H1 (cell line): ENCODE measurements around the gene GDAP1L1. TPM values are rescaled to one million over a fixed set of nuclear protein-coding genes. Genes with fewer than 3 reads are reported as not detected.
A peak's percentile ranks its signal among the peaks of the same experiment; 100 is the strongest.

Experiments used
- CTCF ChIA-PET: fragments of 300-600 bp; sonication (Branson Sonifier 250); formaldehyde crosslinking; loops from one replicate; lab custom pipeline; 2021; ENCODE audit not compliant: partially characterized antibody; lab: Charles Lee
- POLR2A ChIA-PET: fragments of 300-600 bp; sonication (Branson Sonifier 250); formaldehyde crosslinking; loops from one replicate; lab custom pipeline; 2021; ENCODE audit warnings: inconsistent platforms; ENCODE audit not compliant: partially characterized antibody; lab: Charles Lee
- DNase-seq, 2 experiments: peaks; one replicate each; pipeline versions ENCODE4 v3.0.0 to v3.0.0-alpha.2; 2010 to 2022; ENCODE audit warnings: low spot score in 2 of 2, low read depth in 1 of 2, mixed read lengths in 1 of 2
- FAIRE-seq: peaks from 2 replicates; lab custom pipeline; 2011; peaks lifted over from hg19 to GRCh38; lab: Jason Lieb, UNC
- H2AFZ ChIP-seq: 2 replicates; pipeline ENCODE4 v1.8.1; 2012; ENCODE audit warnings: low read length, inconsistent platforms
- H2AK5ac ChIP-seq: 2 replicates; pipeline ENCODE4 v1.6.1; 2013; ENCODE audit warnings: low read depth, low read length
- H2BK120ac ChIP-seq: replicated peaks from 2 replicates; pipeline ENCODE3; 2013; ENCODE audit warnings: low read depth, low read length, inconsistent platforms
- H2BK12ac ChIP-seq: 2 replicates; pipeline ENCODE4 v1.6.1; 2013; ENCODE audit warnings: low read depth, low read length
- H2BK15ac ChIP-seq: 2 replicates; pipeline ENCODE4 v1.6.1; 2013; ENCODE audit warnings: low read length
- H2BK20ac ChIP-seq: 2 replicates; pipeline ENCODE4 v1.6.1; 2013; ENCODE audit warnings: low read length
- H2BK5ac ChIP-seq: 2 replicates; pipeline ENCODE4 v1.6.1; 2013; ENCODE audit warnings: low read depth, low read length
- H3K14ac ChIP-seq: 2 replicates; pipeline ENCODE4 v1.6.1; 2013; ENCODE audit warnings: inconsistent platforms; ENCODE audit not compliant: insufficient read length
- H3K18ac ChIP-seq: 2 replicates; pipeline ENCODE4 v1.6.1; 2013; ENCODE audit warnings: low read length; ENCODE audit errors: extremely low read depth
- H3K23ac ChIP-seq: 2 replicates; pipeline ENCODE4 v1.6.1; 2013; ENCODE audit warnings: inconsistent platforms; ENCODE audit not compliant: insufficient read length
- H3K23me2 ChIP-seq: 2 replicates; pipeline ENCODE4 v1.6.1; 2013; ENCODE audit warnings: low read depth, low read length
- H3K27ac ChIP-seq: 2 replicates; pipeline ENCODE4 v1.6.1; 2011; ENCODE audit warnings: low read depth, low read length, inconsistent platforms
- H3K27me3 ChIP-seq, 4 experiments: replicated peaks in 1 of 4; 1 replicate in 1 of 4; 2 replicates in 3 of 4; pipeline versions ENCODE4 v1.6.1 to v1.8.1; 2011 to 2013; ENCODE audit warnings: low read length in 3 of 4, mild to moderate bottlenecking in 3 of 4, inconsistent platforms in 2 of 4, mixed read lengths in 2 of 4, moderate library complexity in 1 of 4; ENCODE audit not compliant: control insufficient read depth in 3 of 4, insufficient read depth in 3 of 4; ENCODE audit errors: extremely low read depth in 1 of 4
- H3K36me3 ChIP-seq, 4 experiments: 2 replicates each; pipeline versions ENCODE4 v1.6.1 to v1.8.1; 2011 to 2013; ENCODE audit warnings: mild to moderate bottlenecking in 4 of 4, low read length in 3 of 4, moderate library complexity in 2 of 4, control low read depth in 1 of 4, inconsistent platforms in 1 of 4; ENCODE audit not compliant: insufficient read depth in 4 of 4, control insufficient read depth in 2 of 4
- H3K4ac ChIP-seq: replicated peaks from 2 replicates; pipeline ENCODE3; 2013; ENCODE audit warnings: low read length, low read depth, mixed read lengths, inconsistent platforms; ENCODE audit not compliant: insufficient read length
- H3K4me1 ChIP-seq, 4 experiments: replicated peaks in 1 of 4; 1 replicate in 1 of 4; 2 replicates in 3 of 4; pipeline versions ENCODE4 v1.6.1 to v1.8.1; 2011 to 2013; ENCODE audit warnings: low read length in 3 of 4, inconsistent platforms in 2 of 4, mixed read lengths in 1 of 4; ENCODE audit not compliant: insufficient read depth in 4 of 4, control insufficient read depth in 3 of 4
- H3K4me2 ChIP-seq, 2 experiments: 2 replicates each; pipeline versions ENCODE4 v1.6.1 to v1.8.1; 2011 to 2013; ENCODE audit warnings: low read depth in 2 of 2, low read length in 2 of 2, control low read depth in 1 of 2, inconsistent platforms in 1 of 2, mild to moderate bottlenecking in 1 of 2; ENCODE audit not compliant: insufficient read depth in 1 of 2
- H3K4me3 ChIP-seq, 4 experiments: fragments of 200-600, 300-600 bp in 1 of 4; sonication (generic), shearing (Covaris generic), sonication (Bioruptor Twin) in 1 of 4; 2 replicates each; pipeline versions ENCODE4 v1.5.1 to v1.8.1; 2011 to 2016; ENCODE audit warnings: low read length in 4 of 4, low read depth in 3 of 4, control low read depth in 2 of 4, inconsistent platforms in 2 of 4, mild to moderate bottlenecking in 2 of 4, mixed read lengths in 1 of 4, moderate library complexity in 1 of 4; ENCODE audit not compliant: insufficient read depth in 2 of 4; ENCODE audit errors: extremely low read depth in 1 of 4
- H3K56ac ChIP-seq: replicated peaks from 2 replicates; pipeline ENCODE3; 2013; ENCODE audit warnings: low read depth, mild to moderate bottlenecking, mixed read lengths, low read length, inconsistent platforms; ENCODE audit not compliant: insufficient read length
- H3K79me1 ChIP-seq: 2 replicates; pipeline ENCODE4 v1.6.1; 2013; ENCODE audit warnings: low read depth, low read length, control low read depth
- H3K79me2 ChIP-seq, 2 experiments: 2 replicates each; pipeline versions ENCODE4 v1.6.1 to v1.8.1; 2012 to 2013; ENCODE audit warnings: low read length in 2 of 2, mild to moderate bottlenecking in 2 of 2, inconsistent platforms in 1 of 2; ENCODE audit not compliant: insufficient read depth in 2 of 2, control insufficient read depth in 1 of 2
- H3K9ac ChIP-seq, 4 experiments: replicated peaks in 1 of 4; 1 replicate in 1 of 4; 2 replicates in 3 of 4; pipeline versions ENCODE4 v1.6.1 to v1.8.1; 2011 to 2013; ENCODE audit warnings: low read depth in 3 of 4, low read length in 3 of 4, control low read depth in 2 of 4, mild to moderate bottlenecking in 2 of 4, moderate library complexity in 2 of 4, inconsistent platforms in 1 of 4; ENCODE audit errors: extremely low read depth in 1 of 4
- H3K9me3 ChIP-seq, 2 experiments: 2 replicates each; pipeline versions ENCODE4 v1.6.1 to v1.8.1; 2012 to 2013; ENCODE audit warnings: mild to moderate bottlenecking in 2 of 2, moderate library complexity in 2 of 2, control low read depth in 1 of 2, inconsistent platforms in 1 of 2, low read depth in 1 of 2, low read length in 1 of 2, mixed read lengths in 1 of 2; ENCODE audit not compliant: insufficient read depth in 2 of 2
- H4K20me1 ChIP-seq, 2 experiments: replicated peaks in 1 of 2; 2 replicates each; pipeline versions ENCODE3 to v1.8.1; 2011 to 2013; ENCODE audit warnings: inconsistent platforms in 2 of 2, low read length in 2 of 2, mild to moderate bottlenecking in 1 of 2; ENCODE audit not compliant: insufficient read depth in 2 of 2, control insufficient read depth in 1 of 2
- H4K5ac ChIP-seq: 2 replicates; pipeline ENCODE4 v1.6.1; 2013; ENCODE audit warnings: low read length, low read depth, mixed read lengths, inconsistent platforms; ENCODE audit not compliant: insufficient read length
- H4K8ac ChIP-seq: 2 replicates; pipeline ENCODE4 v1.8.0; 2013; ENCODE audit warnings: mild to moderate bottlenecking, moderate library complexity, low read length, inconsistent platforms; ENCODE audit not compliant: insufficient read depth; ENCODE audit errors: extremely low read depth
- H4K91ac ChIP-seq: replicated peaks from 2 replicates; pipeline ENCODE3; 2013; ENCODE audit warnings: low read length, mixed read lengths, inconsistent platforms; ENCODE audit not compliant: insufficient read length
- BRCA1 ChIP-seq: IDR thresholded peaks from 2 replicates; pipeline ENCODE4 v1.6.1; 2012; ENCODE audit warnings: low read depth, low read length, improper control_type of control experiment
- CTCF ChIP-seq, 3 experiments: IDR thresholded peaks; 1 replicate in 2 of 3; 2 replicates in 1 of 3; pipeline versions ENCODE4 v1.5.1 to v1.6.1; 2011; ENCODE audit warnings: low read length in 3 of 3, mild to moderate bottlenecking in 3 of 3, inconsistent platforms in 2 of 3, low read depth in 1 of 3, moderate library complexity in 1 of 3; ENCODE audit not compliant: insufficient read depth in 1 of 3; ENCODE audit errors: control extremely low read depth in 1 of 3
- RAD21 ChIP-seq, 2 experiments: IDR thresholded peaks in 1 of 2; conservative IDR thresholded peaks in 1 of 2; 2 replicates each; pipeline ENCODE4 v1.6.1; 2011; ENCODE audit warnings: low read depth in 2 of 2, low read length in 2 of 2, improper control_type of control experiment in 1 of 2, inconsistent platforms in 1 of 2, mild to moderate bottlenecking in 1 of 2, moderate library complexity in 1 of 2
- SIN3A ChIP-seq, 2 experiments: IDR thresholded peaks in 1 of 2; conservative IDR thresholded peaks in 1 of 2; 2 replicates each; pipeline ENCODE4 v1.6.1; 2011 to 2012; ENCODE audit warnings: low read length in 2 of 2, improper control_type of control experiment in 1 of 2, low read depth in 1 of 2, mild to moderate bottlenecking in 1 of 2
- SIRT6 ChIP-seq: IDR thresholded peaks from one replicate; pipeline ENCODE4 v1.7.1; 2012; ENCODE audit warnings: low read length, inconsistent platforms
- SP1 ChIP-seq: IDR thresholded peaks from 2 replicates; pipeline ENCODE4 v1.6.1; 2011; ENCODE audit warnings: low read depth, low read length
- whole genome bisulfite sequencing, 2 experiments: shearing (Covaris generic) in 1 of 2; methylation state at CpG; one replicate each; pipeline versions ENCODE4 v1.1.6 to v1.1.7; 2013 to 2015; ENCODE audit warnings: low lambda C conversion rate in 2 of 2, mixed read lengths in 2 of 2, inconsistent platforms in 1 of 2, low coverage in 1 of 2, missing lambda C conversion rate in 1 of 2; ENCODE audit not compliant: insufficient replicate concordance in 2 of 2, insufficient coverage in 1 of 2, insufficient read length in 1 of 2; ENCODE audit errors: extremely low coverage in 1 of 2, missing lambda C conversion rate in 1 of 2; 5-methylcytosine and 5-hydroxymethylcytosine counted together
- polyA plus RNA-seq, 7 experiments: library from polyadenylated mRNA; depleted of rRNA in 3 of 7; stranded (reverse) in 5 of 7; unstranded in 2 of 7; fragments of >200 nt in 5 of 7; fragments of 200-250 nt in 2 of 7; gene quantifications; 1 replicate in 5 of 7; 2 replicates in 1 of 7; 4 replicates in 1 of 7; pipeline versions ENCODE4 v1.2.1 to v1.2.3, GENCODE V29; 2011 to 2013; ENCODE audit warnings: missing spikeins in 2 of 7, mixed read lengths in 2 of 7
- total RNA-seq: library from RNA; stranded (reverse); fragmentation: NEBNext Ultra II Directional; extraction: Animal tissue kit (Norgen Biotek cat#: 25700); gene quantifications from 2 replicates; pipeline ENCODE4 v1.2.1, GENCODE V29; 2021

Gene GDAP1L1
- total and polyA plus RNA-seq, 2 of the 8 experiments (the other 6 are each of a cell fraction or from before 2014, with no cell fraction given): 8.5 to 63.1 TPM

GRCh38 chr20:44217342-44218092 is 29.6 kb upstream of the GDAP1L1 start:
- WGBS, 2 experiments: 63% methylated on average over 11 of the region's 11 CpGs; no CpG with 5 or more reads in 1 of the 2 experiments
- Histone ChIP-seq H3K9ac (no peak overlapping the region), H4K5ac (no peak overlapping the region), H2BK120ac (no peak overlapping the region), H3K79me1 (no peaks in the 10 kb centered on the region), H3K9me3 (no peaks in the 10 kb centered on the region), H2BK12ac (no peak overlapping the region), H3K4me1 (peaks cover 0 to 2% (median 0%) of the 10 kb centered on the region in 4 experiments; a peak in 1 of 7 replicates), H3K18ac (no peak overlapping the region), H3K4me3 (no peak overlapping the region), H2BK20ac (no peak overlapping the region), H3K27me3 (no peaks in the 10 kb centered on the region), H3K23me2 (no peaks in the 10 kb centered on the region), H3K36me3 (no peaks in the 10 kb centered on the region), H3K4me2 (no peak overlapping the region), H4K91ac (no peak overlapping the region), H2AK5ac (no peak overlapping the region), H4K20me1 (peaks cover 0 to 3% of the 10 kb centered on the region in 2 experiments), H3K23ac (no peak overlapping the region), H2AFZ (no peak overlapping the region), H4K8ac (no peak overlapping the region), H2BK15ac (no peak overlapping the region), H3K27ac (no peak overlapping the region), H3K14ac (no peak overlapping the region), H3K79me2 (no peaks in the 10 kb centered on the region), H2BK5ac (no peak overlapping the region), H3K56ac (no peak overlapping the region), H3K4ac (no peak overlapping the region)
- POLR2A ChIA-PET: interaction anchor here (0.7 to 1.2 kb wide), 3 partner anchors 30 to 165 kb away, joined by 3 read pairs; partner anchors contain the start of gene GDAP1L1
- CTCF ChIA-PET: interaction anchor here (0.6 to 11.2 kb wide), 58 partner anchors 10 to 420 kb away, joined by 3 to 153 read pairs (median 6); partner anchors contain the start of genes FITM2, GDAP1L1 and PKIG
- TF ChIP-seq RAD21 (IDR thresholded peaks at IDR 0.05 in 1 of 2, conservative IDR thresholded peaks at IDR 0.05 in 1 of 2; ENCODE audit: low read depth in 2 of 2, low read length in 2 of 2) (peak; percentile 95), SIRT6 (no peak), SP1 (peak; percentile 45; the same call in 1 of the 2 replicates), SIN3A (conservative IDR thresholded peaks at IDR 0.05 in 1 of 2, IDR thresholded peaks at IDR 0.05 in 1 of 2; ENCODE audit: low read depth in 1 of 2, low read length in 2 of 2) (0 out of 4 replicates have a peak, but pooled peaks of 1 of the 2 experiments have one; percentile 22), BRCA1 (no peak), CTCF (IDR thresholded peaks at IDR 0.05; ENCODE audit: control extremely low read depth in 1 of 3, insufficient read depth in 1 of 3, low read depth in 1 of 3, low read length in 3 of 3) (peak; percentile 94 to 98 (median 95))
- peak; percentile 66 to 81 for DNase-seq
- peak; percentile 95 for FAIRE-seq
